Measurements from ENCODE around the gene MGARP.

GRCh38 chr4:139297001-139297410, 17.0 kb upstream of the MGARP start:
- TF ChIP-seq CTCF (IDR thresholded peaks at IDR 0.05) (no peak), POLR2AphosphoS5 (IDR thresholded peaks at IDR 0.05) (no peak)
